SW 1271 (cell line): ENCODE results near the gene MACO1.
"Not testable (repeated sequence)": the region's sequence is repeated elsewhere in the genome, so short reads cannot be mapped to it uniquely, and the experiment has no call there.

ENCODE experiments used
- DNase-seq, 2 experiments: peaks; one replicate each; lab custom pipeline; 2025; lab: John Stamatoyannopoulos, UW

Gene MACO1

DNA sequence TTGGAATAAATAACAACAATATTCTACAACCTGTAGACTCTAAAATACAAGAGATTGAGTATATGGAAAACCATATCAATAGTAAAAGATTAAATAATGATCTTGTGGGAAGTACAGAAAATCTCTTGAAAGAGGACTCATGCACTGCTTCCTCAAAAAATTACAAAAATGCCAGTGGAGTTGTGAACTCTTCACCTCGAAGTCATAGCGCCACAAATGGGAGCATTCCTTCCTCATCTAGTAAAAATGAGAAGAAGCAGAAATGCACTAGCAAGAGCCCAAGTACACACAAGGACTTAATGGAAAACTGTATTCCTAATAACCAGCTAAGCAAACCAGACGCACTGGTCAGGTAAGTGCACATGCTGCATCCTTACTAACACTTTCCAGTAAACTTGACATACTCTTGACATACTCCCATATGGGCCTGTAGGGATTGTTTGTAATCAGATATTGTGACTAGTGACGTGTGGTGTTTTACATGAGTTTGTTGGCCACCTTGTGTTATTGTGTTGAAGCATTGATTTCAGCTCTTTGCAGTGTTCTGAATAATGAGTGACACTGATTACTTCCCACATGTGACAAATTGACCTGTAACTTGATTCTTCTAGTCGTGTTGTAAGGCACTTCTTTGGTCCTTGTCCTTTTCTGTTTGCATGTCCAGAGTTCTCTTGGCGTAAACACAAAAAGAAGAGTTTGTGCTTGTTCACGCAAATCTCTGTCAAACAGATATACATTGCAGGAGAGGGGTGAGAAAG is 28.0 kb downstream of the MACO1 start:
- DNase-seq = no peak

DNA sequence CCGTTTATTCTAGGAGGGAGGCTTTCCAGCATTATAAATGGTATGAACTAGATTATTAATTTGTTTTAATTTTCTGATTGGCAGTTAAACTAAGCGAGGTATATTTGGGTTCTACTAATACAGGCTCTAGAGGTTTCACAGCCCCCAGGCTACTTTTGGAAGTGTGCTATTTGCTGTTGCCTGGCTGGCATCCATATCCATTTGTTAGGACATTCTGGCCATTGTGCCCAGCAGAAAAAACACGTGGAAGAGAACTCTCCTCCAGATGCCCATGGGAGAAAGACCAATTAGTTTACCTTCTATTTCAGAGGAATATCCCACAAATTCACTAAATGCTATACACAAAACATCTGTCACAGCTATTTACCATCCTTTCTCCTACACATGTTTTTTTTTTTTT is 29.3 kb downstream of the MACO1 start:
- no peak for DNase-seq

DNA sequence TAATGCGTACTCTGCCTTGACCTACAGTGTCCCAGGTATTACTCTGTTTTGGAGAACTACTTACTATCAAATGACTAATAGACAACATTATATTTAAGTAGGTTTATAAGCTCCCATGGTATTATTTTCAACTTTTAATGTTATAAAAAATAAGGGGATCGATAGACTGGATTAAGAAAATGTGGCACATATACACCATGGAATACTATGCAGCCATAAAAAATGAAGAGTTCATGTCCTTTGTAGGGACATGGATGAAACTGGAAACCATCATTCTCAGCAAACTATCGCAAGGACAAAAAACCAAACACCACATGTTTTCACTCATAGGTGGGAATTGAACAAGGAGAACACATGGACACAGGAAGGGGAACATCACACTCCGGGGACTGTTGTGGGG is 30.1 kb downstream of the MACO1 start:
- not testable (repeated sequence) for DNase-seq

DNA sequence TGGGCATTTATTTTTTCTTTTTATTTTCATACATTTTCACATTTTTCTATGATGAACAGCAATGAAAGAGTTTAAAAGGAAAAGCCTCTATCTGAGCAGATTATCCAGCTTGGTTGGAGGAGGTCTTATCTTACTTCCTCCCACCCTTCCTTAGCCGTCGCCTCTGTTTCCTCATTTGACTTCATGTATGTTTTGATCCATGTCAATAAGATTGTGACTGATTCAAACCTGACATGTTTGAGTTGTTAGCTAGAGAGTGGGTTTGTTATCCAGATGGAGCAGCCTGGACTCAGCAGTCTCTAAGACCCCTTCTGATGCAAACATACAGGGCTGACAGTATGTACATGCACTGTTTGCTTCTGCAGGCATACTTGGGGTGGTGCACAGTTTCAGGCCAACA is 31.2 kb downstream of the MACO1 start:
- DNase-seq = no peak

DNA sequence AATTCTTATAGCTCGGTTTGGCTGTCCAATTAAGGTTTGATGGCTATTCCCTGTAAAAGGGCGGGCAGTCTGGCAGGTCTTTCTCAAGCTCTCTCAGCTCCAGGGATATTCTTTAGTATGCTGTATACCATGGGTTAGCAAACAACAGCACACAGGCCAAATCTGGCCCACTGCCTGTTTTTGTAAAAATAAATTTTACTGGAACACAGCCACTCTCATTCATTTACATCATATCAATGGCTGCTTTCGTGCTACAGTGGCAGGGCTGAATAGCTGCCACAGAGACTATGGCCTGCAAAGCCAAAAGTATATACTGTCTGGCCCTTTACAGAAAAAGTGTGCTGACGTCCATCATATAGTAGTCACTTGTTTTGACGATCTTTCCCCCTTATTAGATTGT is 32.0 kb downstream of the MACO1 start:
- no peak for DNase-seq

DNA sequence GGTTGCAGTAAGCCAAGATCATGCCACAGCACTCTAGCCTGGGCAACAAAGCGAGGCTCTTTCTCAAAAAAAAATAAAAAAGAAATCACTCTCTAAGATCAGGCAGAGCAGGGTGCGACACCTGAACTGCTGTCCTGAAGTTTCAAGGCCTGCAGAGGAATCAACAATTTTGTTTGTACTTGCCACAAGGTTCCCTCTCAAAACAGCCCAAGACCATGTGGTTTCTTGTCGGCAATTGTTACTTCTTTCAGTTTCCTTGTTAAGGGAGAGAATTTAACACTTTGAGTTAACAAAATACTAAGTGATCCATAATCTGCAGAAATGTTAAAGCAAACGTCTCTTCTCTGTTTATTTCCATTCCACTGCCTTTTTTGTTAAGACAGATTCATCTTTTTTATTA is 36.5 kb downstream of the MACO1 start:
- no peak for DNase-seq

DNA sequence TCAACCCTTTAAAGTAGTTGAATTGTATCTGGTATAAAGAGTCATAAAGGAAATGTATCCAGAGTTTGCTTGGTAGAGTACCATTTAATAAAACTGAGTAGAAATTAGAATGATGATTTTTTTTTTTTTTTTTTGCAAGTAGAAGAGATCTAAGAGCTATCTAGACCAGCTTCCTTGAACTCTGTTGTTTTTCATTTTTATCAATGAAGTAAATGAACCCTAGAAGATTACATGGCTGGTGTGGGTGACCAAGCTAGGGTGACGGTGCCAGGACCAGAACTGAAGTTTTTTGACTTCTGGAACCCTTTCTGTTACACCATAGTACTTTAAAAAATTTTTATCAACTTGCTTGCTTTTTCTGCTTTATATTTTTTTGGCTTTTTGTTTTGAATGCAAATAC is 36.9 kb downstream of the MACO1 start:
- DNase-seq = no peak

DNA sequence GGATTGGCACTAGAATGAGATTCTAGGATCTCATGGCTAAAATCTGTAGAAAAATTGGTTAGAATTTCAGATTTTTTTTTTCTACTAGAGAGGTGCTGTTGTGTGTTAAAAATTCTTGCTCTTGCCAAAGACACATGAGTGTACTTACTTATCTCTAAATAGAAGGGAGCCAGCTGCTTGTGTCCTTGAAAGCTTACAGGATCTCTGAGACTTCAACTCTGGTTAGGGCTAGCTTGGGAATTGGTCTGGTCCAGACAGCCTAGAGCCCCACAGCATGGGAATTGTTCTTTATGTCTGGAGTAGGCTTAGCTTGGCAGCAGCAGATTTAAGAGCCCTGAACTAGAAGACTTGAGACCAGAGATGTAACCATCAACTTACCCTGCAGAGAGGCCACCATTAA is 37.3 kb downstream of the MACO1 start:
- no peak for DNase-seq

DNA sequence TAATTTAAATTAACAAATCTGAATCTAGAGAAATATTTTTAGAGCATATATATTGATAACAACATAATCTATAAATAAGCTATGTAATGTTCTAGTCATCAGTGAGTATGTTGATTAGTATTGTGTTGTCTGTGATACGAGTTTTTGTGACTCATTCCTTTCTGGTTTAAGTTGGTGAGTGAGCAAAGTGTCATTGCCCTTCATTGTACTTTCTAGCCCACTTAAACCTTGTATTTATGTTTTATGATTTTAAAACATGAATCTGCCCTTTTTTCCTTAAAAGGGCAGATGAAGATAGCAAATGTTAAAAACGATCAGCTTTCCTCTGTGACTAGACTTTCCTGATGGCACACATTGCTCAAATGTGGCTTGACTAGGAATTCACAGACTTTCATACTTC is 38.5 kb downstream of the MACO1 start:
- no peak for DNase-seq

DNA sequence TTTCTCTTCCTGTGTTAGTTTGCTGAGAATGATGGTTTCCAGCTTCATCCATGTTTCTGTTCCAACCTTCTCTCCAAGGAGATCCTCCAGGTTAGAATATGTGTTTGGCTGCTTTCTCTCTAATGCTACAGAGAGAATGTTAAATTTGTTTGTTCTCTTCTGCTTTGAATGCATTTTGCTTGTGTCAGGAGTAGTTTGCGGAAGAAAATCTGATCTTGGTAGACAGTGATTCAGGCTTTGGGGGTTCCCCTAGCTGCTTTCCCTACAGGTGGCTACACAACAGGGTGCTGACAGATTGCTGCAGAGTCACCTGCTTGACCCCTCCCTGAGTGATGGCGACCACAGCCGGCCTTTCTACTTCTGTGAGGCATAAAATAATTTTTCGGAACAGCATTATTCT is 41.8 kb downstream of the MACO1 start:
- no peak for DNase-seq

DNA sequence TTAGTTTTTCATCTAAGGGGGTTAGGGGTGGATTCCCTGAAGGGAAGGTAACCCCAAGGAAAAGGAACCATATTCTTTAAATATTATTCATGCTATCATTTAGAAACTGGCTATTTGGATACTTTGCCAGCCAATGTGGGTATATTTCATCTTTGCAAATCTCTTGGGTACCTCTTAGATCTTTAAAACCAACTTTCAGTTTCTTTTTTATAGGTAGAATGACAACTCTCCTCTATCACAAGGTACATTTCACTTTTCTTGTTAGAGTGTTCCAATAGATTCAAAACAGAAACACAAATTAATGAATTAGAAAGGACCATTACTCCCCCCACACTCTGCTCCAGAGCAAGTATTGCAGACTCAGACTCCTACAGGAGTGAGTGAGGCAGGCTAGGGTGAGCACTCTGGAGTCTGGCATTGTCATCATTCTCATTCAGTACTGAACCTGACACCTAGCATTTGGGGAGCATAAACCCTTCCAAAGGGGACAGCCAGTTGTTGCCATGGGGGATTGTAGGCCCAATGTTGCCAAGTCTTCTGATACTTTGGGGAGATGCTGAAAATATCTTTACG is 43.0 kb downstream of the MACO1 start:
- no peak for DNase-seq

DNA sequence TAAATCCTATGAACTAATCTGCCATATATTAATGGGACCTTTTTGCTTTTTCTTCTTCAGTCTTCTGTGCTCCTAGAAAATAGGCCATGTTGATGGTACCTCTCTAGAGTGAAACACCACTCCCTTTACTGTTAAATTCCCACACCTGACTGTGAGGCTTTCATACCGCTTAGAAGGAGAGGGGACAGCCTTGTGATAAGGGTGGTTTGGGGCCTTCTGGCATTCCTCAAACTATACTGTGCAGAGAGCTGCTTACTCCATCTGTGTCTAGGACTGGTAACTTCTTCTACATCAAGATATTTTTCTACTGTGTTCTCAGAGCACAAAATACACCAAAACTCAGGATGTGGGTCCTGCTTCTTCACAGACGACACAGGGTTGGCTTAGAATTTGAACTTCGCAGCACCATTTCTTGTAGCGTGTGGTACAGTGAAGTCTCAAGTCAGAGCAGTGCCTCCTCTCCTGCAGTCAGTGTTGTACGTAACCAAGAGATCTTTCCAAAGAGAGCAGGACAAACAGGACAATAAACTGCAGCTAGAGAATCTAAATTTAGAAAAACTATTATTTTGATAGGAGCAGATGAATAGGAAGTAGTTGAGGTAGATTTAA is 43.8 kb downstream of the MACO1 start:
- no peak for DNase-seq

DNA sequence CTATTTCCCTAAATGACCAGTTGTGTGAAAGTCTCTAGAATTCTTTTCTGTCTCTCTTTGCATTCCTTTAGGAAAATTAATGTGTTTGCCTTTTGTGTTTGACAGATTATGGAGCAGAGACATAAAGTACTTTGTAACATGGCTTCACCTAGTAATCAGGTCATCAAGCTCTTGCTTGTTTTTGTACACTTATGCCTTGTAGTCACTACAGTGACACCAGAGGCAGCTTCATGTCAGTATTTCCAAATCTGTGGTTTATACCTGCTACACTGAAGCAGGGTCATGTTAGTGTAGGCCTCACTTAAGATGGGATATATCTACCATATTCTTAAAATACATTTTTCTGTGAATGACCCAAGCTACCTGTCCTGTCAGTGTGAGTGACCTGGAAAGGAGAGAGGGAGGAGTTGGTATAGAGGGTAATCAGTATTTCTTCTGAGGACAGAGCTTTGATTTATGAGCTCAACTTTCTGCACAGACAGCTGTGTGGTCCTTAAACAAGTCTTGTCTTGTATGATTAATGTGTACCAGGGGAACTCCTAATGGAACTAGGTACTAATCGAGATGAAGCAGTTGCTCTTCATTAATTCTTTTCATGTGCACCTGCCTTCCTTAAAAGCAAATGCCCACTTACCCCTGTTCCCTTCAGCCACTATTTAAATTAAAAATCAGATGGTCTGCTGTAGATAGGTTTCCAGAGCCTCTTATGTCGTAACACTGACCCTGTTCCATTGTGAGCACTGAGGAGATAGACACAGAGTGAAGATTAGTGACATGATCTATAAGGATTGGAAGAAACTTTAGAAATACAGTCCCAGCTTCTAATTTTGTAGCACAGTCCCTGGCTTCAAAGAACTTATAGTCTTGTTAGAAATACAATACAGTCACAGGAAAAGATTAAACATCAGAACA is 45.7 kb downstream of the MACO1 start:
- DNase-seq = no peak

DNA sequence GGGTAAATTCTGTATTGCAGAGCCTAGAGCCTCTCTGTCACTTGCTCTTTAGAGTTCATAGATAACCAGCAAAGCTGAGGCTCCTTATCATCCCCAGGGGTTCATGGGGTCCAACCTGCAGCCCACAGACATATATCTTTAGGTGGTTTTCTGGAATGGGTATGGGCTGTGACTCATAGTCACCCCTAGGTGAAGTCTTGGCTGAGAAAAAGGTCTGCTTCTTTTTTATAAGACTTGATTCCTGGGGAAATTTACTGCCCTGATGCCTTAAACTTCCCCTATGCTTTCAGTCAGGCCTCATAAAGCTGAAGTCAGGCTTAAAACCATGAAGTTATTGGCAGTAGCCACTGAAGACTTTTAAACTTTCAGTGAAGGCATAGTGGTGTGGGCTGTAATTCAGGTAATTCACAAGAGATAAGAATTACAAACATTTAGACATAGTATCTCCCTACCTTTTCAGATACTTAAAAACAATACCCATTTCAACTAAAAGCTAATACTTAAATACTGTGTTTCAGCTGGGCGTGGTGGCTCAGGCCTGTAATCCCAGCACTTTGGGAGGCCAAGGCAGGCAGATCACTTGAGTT is 46.8 kb downstream of the MACO1 start:
- DNase-seq = no peak

DNA sequence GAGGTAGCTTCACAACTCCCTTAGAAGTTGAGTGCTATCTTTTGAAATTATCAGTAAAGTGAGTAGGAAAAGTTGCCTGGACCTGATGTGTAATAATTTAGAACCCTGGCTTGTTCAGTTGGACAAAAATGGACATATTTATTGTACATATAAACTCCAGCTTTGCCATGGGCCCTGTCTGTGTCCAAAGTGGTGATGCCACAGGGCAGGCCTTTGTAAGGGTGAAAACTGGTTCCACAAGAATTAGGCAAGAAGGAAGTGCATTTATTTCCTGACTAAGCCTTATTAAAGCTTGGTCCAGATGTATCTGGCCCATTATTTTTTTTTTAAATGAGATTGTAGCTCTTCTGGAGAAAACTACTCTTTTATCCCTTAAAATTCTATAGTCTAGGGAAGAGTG is 47.9 kb downstream of the MACO1 start:
- no peak for DNase-seq

DNA sequence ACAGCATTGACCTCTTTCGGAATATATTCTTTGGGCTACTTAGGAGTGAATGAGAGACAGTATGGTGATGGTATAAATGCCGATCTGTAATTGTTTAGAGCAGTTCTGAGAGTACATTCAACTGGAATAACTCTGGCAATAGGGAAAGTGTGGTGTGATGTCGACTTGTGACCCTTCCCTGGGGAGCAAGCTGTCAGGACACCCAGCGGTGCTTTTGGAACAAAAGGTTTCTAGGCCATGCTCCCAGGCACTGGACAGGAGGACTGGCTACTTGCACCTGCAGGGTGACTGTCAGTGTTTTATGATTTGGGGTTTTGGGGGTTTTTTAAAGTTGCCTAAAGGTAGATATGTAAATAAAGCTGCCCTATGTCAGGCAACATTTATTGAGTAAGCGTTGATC is 50.9 kb downstream of the MACO1 start:
- DNase-seq = no peak

DNA sequence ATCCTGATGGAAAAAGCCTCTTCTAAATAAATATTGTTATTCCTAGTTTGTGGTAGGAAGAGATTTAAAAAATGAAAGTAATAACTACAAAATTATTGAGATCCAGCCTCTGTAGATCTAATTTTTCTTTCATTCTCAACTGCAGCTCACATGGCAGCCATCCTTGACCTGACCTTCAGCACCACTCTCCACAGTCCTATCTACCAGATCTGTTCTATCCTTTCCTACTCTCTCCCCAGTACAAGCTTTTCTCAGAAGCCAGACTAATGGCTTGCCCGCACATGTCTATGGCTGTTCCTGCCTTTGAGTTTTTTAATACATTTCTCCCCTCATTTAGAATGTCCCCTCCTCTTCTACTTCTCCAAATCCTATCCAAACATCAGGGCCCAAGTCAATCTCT is 51.5 kb downstream of the MACO1 start:
- no peak for DNase-seq

DNA sequence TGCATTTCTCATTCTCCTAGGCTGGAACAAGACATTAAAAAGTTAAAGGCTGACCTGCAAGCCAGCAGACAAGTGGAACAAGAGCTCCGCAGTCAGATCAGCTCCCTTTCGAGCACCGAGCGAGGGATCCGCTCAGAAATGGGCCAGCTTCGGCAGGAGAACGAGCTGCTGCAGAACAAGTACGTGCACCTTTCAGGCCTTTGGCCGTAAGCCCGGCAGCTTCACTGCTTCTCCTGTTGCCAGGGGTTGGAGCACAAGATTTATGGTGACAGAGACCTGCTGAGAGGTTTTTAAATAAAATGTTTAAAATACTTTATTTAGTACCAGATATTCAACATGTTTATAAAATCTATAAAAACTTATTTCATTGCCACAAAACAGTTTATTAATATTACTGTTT is 53.4 kb downstream of the MACO1 start:
- no peak for DNase-seq

DNA sequence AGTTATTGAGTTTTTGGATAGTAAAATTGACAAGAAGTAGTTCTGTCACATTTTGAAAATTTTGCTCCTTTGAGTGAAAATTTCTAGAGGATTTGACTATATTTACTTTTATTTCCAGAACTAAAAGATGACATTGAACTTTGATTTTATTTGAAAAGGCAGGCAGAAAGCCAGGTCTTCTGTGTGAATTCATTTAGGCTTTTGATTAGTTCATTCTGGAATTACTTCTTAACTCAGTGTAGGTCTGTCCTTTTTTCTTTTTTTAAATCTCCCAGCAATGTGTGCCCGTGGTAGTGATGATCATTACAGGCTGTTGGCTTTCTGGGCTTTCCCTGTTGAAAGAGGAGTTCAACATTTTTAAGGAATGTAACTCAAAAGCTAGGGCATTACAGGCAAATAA is 53.8 kb downstream of the MACO1 start:
- DNase-seq = no peak

DNA sequence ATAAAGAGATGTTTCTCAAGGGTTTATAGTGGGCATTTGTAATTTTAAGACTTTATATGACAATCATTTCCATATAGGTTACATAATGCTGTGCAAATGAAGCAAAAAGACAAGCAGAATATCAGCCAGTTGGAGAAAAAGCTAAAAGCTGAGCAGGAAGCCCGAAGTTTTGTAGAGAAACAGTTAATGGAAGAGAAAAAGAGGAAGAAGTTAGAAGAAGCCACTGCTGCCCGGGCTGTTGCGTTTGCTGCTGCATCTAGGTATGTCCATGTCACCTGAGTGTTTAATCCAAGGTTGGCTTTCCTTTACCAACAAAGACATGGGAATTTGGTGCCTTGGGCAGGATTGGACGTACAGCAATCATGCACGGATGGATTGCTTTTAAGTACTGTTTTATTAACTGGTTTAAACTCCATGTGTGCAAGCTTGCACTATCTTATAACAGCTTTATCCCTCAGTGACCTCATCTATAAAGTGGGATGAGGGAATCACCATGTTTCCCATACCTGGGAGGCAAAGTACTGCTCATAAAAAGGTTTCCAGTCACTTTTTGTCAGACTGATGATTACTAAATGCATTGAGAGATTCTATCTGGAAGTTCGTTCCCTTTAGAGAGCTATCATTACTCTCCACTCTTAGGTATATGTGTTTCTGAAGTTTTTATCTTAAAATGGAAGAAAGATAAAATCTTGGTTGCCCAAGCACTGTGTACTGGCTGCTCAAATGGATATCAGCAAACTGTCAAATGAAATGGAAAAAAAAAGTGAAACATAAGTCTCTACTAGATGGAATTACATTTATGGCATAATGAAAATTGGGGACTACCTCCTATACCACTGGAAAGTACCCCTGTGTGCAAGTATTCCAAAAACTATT is 55.1 kb downstream of the MACO1 start:
- DNase-seq = no peak

DNA sequence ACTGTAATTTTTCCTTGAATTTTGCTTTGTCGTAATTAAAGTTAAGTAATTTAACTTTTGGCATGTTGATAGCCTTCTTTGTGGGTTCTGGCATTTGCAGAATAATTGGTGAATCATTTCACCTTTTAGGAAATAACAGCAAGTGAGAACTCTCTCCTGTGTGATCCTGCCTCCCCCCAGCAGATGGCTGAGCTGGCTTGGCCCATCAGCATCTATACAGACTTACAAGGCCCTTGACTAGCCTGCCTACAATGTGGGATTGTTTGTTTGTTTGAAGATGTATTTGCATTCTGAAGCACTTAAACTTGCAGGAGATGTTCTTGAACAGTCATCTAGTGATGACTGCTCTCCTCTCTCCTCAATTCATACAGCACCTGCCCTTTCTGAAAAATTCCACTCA is 55.9 kb downstream of the MACO1 start:
- no peak for DNase-seq
